Ascending aorta (tissue), 2 donors: ENCODE measurements around the gene MARS2. TPM values are rescaled to one million over a fixed set of nuclear protein-coding genes. Genes with fewer than 3 reads are reported as not detected.

Experiments used
- DNase-seq, 2 donors: peaks; one replicate each; pipeline ENCODE4 v3.0.0-alpha.2; 2019; ENCODE audit warnings: low spot score in 2 of 2
- H3K27ac ChIP-seq, 2 donors: fragments of 200-600 bp; sonication (generic); one replicate each; pipeline ENCODE4 v1.5.1; 2016 to 2017; ENCODE audit warnings: mild to moderate bottlenecking in 1 of 2
- H3K27me3 ChIP-seq: fragments of 200-600 bp; sonication (generic); one replicate; pipeline ENCODE4 v1.5.1; 2017
- H3K36me3 ChIP-seq, 2 donors: fragments of 200-600 bp; sonication (generic); one replicate each; pipeline ENCODE4 v1.5.1; 2016
- H3K4me1 ChIP-seq, 2 donors: fragments of 200-600 bp; sonication (generic); one replicate each; pipeline ENCODE4 v1.5.1; 2016 to 2017; ENCODE audit warnings: mild to moderate bottlenecking in 1 of 2
- H3K4me3 ChIP-seq, 2 donors: fragments of 200-600 bp; sonication (generic); one replicate each; pipeline ENCODE4 v1.5.1; 2016 to 2017; ENCODE audit warnings: mild to moderate bottlenecking in 1 of 2
- H3K9me3 ChIP-seq, 2 donors: fragments of 200-600 bp; sonication (generic); one replicate each; pipeline ENCODE4 v1.5.1; 2016
- CTCF ChIP-seq, 3 experiments: fragments of 200-600 bp in 2 of 3; fragments of 450-650 bp in 1 of 3; sonication (generic) in 2 of 3; IDR thresholded peaks; one replicate each; pipeline ENCODE4 v1.5.1; 2016 to 2019; ENCODE audit warnings: antibody characterized with exemption in 3 of 3, mild to moderate bottlenecking in 1 of 3, moderate library complexity in 1 of 3
- intact Hi-C: fragments of 100-400 bp; cut with DNase I; formaldehyde crosslinking; loops from one replicate; pipeline ENCODE4 v1.15.1; 2023
- total RNA-seq: library from RNA; depleted of rRNA; stranded (reverse); fragments of >200 nt; gene quantifications from one replicate; pipeline ENCODE4 v1.1.0, GENCODE V29; 2016

Gene MARS2
- total RNA-seq, 1 donor from 2014 or later = 6.5 TPM

DNA sequence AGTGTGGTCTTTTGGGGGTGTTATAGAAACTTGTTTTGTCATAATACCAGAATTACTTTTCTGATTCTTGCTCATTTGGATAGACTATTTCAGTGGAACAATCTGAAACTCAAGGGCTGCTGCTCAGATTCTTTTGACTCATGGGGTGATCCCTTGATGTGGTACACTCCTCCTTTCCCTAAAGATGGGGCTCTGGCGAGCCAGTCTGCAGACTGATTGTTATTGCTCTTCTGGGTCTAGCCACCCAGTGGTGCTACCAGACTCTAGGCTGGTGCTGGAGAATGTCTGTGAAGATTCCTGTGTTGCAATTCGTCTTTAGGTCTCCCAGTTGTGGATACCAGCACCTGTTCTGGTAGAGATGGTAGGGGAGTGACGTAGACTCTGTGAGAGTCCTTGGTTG lies 4.2 kb upstream of the MARS2 start:
- H3K4me1 ChIP-seq = no peaks in the 10 kb centered on the region
- no peak overlapping the region for H3K4me3 ChIP-seq
- no peaks in the 10 kb centered on the region for H3K36me3 ChIP-seq
- DNase-seq = no peak
- no peaks in the 10 kb centered on the region for H3K27me3 ChIP-seq
- no peak for TF ChIP-seq CTCF (IDR thresholded peaks at IDR 0.05)
- H3K9me3 ChIP-seq = no peaks in the 10 kb centered on the region
- no peak overlapping the region for H3K27ac ChIP-seq
- intact Hi-C loops = loop anchor here (10.0 kb wide), 2 partner anchors 1604 to 1764 kb away; no protein-coding TSS in a partner anchor

DNA sequence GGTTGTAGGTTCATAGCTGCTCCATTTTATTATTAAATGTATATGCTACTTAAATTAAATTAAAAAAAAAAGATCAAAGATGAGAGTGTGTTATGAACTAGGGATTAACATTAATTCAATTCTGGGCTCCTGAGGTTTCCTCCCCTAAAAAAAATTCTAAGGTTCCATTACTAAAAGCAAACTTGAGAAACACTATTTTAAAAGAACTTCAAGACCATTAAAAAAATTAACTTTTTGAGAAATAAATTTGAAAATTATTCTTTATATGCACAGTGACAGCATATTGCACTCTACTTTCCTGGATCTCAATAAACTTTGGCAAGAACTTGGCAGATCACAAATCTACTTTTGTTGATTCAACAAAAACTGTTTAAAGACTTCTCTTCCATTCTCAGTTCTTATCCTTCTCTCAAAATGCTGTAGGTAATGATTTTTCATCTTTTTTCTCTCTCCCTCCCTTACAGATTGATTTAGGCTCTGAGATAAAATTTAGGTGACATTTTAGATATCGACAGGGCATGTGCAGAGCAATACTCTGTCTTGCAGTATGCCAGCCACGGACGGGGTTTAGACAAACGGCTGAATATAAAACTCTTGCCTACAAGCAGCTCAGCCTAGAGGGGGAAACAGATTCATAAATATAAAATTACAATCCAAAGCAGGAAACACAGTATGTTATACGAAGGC lies 592 bp upstream of the MARS2 start:
- intact Hi-C loops = loop anchor here (1.0 to 10.0 kb wide), 8 partner anchors 28 to 1760 kb away; partner anchors contain the start of genes COQ10B, HSPE1, MOB4 and PLCL1
- Histone ChIP-seq H3K9me3 (no peaks in the 10 kb centered on the region), H3K36me3 (no peaks in the 10 kb centered on the region), H3K27me3 (no peaks in the 10 kb centered on the region), H3K4me1 (peaks cover 10 to 21% of the 10 kb centered on the region in 2 donors), H3K27ac (peak overlapping the region; percentile 67 to 81), H3K4me3 (peak overlapping the region; percentile 73 to 84)
- no peak for DNase-seq
- no peak for TF ChIP-seq CTCF (IDR thresholded peaks at IDR 0.05)

DNA sequence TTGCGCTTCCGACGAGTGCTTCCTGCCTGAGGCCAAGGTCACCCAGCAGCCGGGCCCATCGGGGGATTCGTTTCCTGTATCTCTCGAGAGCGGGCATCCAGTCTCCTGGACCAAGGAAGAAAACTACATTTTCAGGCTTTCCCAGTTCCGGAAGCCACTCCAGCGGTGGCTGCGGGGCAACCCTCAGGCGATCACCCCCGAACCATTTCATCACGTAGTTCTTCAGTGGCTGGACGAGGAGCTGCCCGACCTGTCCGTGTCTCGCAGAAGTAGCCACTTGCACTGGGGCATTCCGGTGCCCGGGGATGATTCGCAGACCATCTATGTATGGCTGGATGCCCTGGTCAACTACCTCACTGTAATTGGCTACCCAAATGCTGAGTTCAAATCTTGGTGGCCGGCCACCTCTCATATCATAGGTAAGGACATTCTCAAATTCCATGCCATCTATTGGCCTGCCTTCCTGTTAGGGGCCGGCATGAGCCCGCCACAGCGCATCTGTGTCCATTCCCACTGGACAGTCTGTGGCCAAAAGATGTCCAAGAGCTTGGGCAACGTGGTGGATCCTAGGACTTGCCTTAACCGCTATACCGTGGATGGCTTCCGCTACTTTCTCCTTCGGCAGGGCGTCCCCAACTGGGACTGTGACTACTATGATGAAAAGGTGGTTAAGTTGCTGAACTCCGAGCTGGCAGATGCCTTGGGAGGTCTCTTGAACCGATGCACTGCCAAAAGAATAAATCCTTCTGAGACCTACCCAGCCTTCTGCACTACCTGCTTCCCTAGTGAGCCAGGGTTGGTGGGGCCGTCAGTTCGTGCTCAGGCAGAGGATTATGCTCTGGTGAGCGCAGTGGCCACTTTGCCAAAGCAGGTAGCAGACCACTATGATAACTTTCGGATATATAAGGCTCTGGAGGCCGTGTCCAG lies 1.0 kb downstream of the MARS2 start:
- DNase-seq = no peak
- H3K27me3 ChIP-seq = no peaks in the 10 kb centered on the region
- no peaks in the 10 kb centered on the region for H3K9me3 ChIP-seq
- intact Hi-C loops = loop anchor here (1.0 to 10.0 kb wide), 9 partner anchors 29 to 1759 kb away; partner anchors contain the start of genes COQ10B, HSPE1, MOB4 and PLCL1
- peak overlapping the region; percentile 73 to 84 for H3K4me3 ChIP-seq
- H3K36me3 ChIP-seq = no peaks in the 10 kb centered on the region
- TF ChIP-seq CTCF (IDR thresholded peaks at IDR 0.05) = no peak
- H3K4me1 ChIP-seq = peaks cover 10 to 21% of the 10 kb centered on the region in 2 donors
- H3K27ac ChIP-seq = peak overlapping the region; percentile 51 to 65

DNA sequence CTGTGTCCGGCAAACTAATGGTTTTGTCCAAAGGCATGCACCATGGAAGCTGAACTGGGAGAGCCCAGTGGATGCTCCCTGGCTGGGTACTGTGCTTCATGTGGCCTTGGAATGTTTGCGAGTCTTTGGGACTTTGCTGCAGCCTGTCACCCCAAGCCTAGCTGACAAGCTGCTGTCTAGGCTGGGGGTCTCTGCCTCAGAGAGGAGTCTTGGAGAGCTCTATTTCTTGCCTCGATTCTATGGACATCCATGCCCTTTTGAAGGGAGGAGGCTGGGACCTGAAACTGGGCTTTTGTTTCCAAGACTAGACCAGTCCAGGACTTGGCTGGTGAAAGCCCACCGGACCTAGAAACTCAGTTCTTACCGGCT lies 1.7 kb downstream of the MARS2 start:
- no peaks in the 10 kb centered on the region for H3K27me3 ChIP-seq
- no peaks in the 10 kb centered on the region for H3K9me3 ChIP-seq
- peaks cover 0 to 3% of the 10 kb centered on the region in 2 donors for H3K36me3 ChIP-seq
- peaks cover 10 to 21% of the 10 kb centered on the region in 2 donors for H3K4me1 ChIP-seq
- H3K4me3 ChIP-seq = peak overlapping the region; percentile 73 to 84
- intact Hi-C loops = loop anchor here (2.0 to 10.0 kb wide), 3 partner anchors 590 to 1758 kb away; no protein-coding TSS in a partner anchor
- no peak for TF ChIP-seq CTCF (IDR thresholded peaks at IDR 0.05)
- DNase-seq = no peak
- H3K27ac ChIP-seq = no peak overlapping the region

- H3K27ac ChIP-seq = no peak overlapping the region
- peaks cover 10 to 21% of the 10 kb centered on the region in 2 donors for H3K4me1 ChIP-seq
- no peaks in the 10 kb centered on the region for H3K27me3 ChIP-seq
- TF ChIP-seq CTCF (IDR thresholded peaks at IDR 0.05) = peak; percentile 22 to 80 (median 74)
- intact Hi-C loops = loop anchor here (2.0 to 10.0 kb wide), 3 partner anchors 589 to 1757 kb away; no protein-coding TSS in a partner anchor
- H3K9me3 ChIP-seq = no peaks in the 10 kb centered on the region
- peaks cover 0 to 5% of the 10 kb centered on the region in 2 donors for H3K36me3 ChIP-seq
- H3K4me3 ChIP-seq = peak overlapping the region; percentile 73 to 84
- no peak for DNase-seq
Observed at GRCh38 chr2:197707316-197708213, 2.4 kb downstream of the MARS2 start.
